Mesenchymal stem cell (in vitro differentiated cells and primary cell): ENCODE results near the gene ARPP21.
A peak's percentile ranks its signal among the peaks of the same experiment; 100 is the strongest.

Source experiments
- DNase-seq: peaks from one replicate; pipeline ENCODE4 v3.0.0-alpha.2; 2013
- H2AFZ ChIP-seq: one replicate; pipeline ENCODE4 v1.6.1; 2013; ENCODE audit warnings: low read depth, mild to moderate bottlenecking, control low read depth, inconsistent platforms, low read length, moderate library complexity
- H2AK5ac ChIP-seq: 2 replicates; pipeline ENCODE4 v1.6.1; 2013; ENCODE audit warnings: low read length, moderate library complexity, mild to moderate bottlenecking, inconsistent platforms; ENCODE audit not compliant: severe bottlenecking
- H2BK120ac ChIP-seq: one replicate; pipeline ENCODE4 v1.6.1; 2013; ENCODE audit warnings: low read depth, mild to moderate bottlenecking, inconsistent platforms, low read length, moderate library complexity
- H2BK12ac ChIP-seq, 2 experiments: one replicate each; pipeline ENCODE4 v1.6.1; 2013; ENCODE audit warnings: inconsistent platforms in 2 of 2, low read length in 2 of 2, mild to moderate bottlenecking in 2 of 2, moderate library complexity in 2 of 2, control low read depth in 1 of 2
- H2BK15ac ChIP-seq: one replicate; pipeline ENCODE4 v1.6.1; 2013; ENCODE audit warnings: mild to moderate bottlenecking, low read depth, inconsistent platforms; ENCODE audit not compliant: poor library complexity, severe bottlenecking
- H2BK5ac ChIP-seq: 2 replicates; pipeline ENCODE4 v1.6.1; 2013; ENCODE audit warnings: low read depth, mild to moderate bottlenecking, low read length, control low read depth, inconsistent platforms; ENCODE audit not compliant: poor library complexity, severe bottlenecking
- H3K14ac ChIP-seq, 2 experiments: one replicate each; pipeline ENCODE4 v1.6.1; 2013; ENCODE audit warnings: inconsistent platforms in 2 of 2, low read length in 2 of 2, control low read depth in 1 of 2, mild to moderate bottlenecking in 1 of 2, moderate library complexity in 1 of 2
- H3K18ac ChIP-seq, 2 experiments: one replicate each; pipeline ENCODE4 v1.6.1; 2013; ENCODE audit warnings: inconsistent platforms in 2 of 2, low read length in 2 of 2, control low read depth in 1 of 2, low read depth in 1 of 2, mild to moderate bottlenecking in 1 of 2
- H3K23ac ChIP-seq, 2 experiments: one replicate each; pipeline ENCODE4 v1.6.1; 2013; ENCODE audit warnings: inconsistent platforms in 2 of 2, low read length in 2 of 2, mild to moderate bottlenecking in 2 of 2, moderate library complexity in 2 of 2, control low read depth in 1 of 2
- H3K27ac ChIP-seq: 2 replicates; pipeline ENCODE4 v1.5.1; 2013; ENCODE audit warnings: mild to moderate bottlenecking, moderate library complexity, low read length, control low read depth, inconsistent platforms; ENCODE audit not compliant: poor library complexity, severe bottlenecking
- H3K27me3 ChIP-seq, 2 experiments: 2 replicates each; pipeline versions ENCODE4 v1.6.1 to v1.7.0; 2013; ENCODE audit warnings: low read length in 2 of 2, mild to moderate bottlenecking in 2 of 2, moderate library complexity in 2 of 2, control low read depth in 1 of 2, inconsistent platforms in 1 of 2; ENCODE audit not compliant: control insufficient read depth in 1 of 2, insufficient read depth in 1 of 2
- H3K36me3 ChIP-seq, 2 experiments: 2 replicates each; pipeline versions ENCODE4 v1.6.1 to v1.7.0; 2013; ENCODE audit warnings: low read length in 2 of 2, control low read depth in 1 of 2, inconsistent platforms in 1 of 2, low read depth in 1 of 2, mild to moderate bottlenecking in 1 of 2; ENCODE audit not compliant: insufficient read depth in 2 of 2, control insufficient read depth in 1 of 2
- H3K4ac ChIP-seq, 2 experiments: one replicate each; pipeline ENCODE4 v1.6.1; 2013; ENCODE audit warnings: inconsistent platforms in 2 of 2, low read length in 2 of 2, mild to moderate bottlenecking in 2 of 2, moderate library complexity in 2 of 2, control low read depth in 1 of 2, low read depth in 1 of 2
- H3K4me1 ChIP-seq: 2 replicates; pipeline ENCODE4 v1.6.1; 2013; ENCODE audit warnings: low read depth, low read length, control low read depth; ENCODE audit not compliant: control insufficient read depth, insufficient read depth
- H3K4me2 ChIP-seq: 2 replicates; pipeline ENCODE4 v1.6.1; 2013; ENCODE audit warnings: low read length, mild to moderate bottlenecking, inconsistent platforms; ENCODE audit not compliant: poor library complexity, severe bottlenecking
- H3K4me3 ChIP-seq, 2 experiments: 2 replicates each; pipeline versions ENCODE4 v1.5.1 to v1.7.0; 2013; ENCODE audit warnings: low read length in 2 of 2, mild to moderate bottlenecking in 2 of 2, control low read depth in 1 of 2, low read depth in 1 of 2; ENCODE audit not compliant: insufficient read depth in 1 of 2
- H3K79me1 ChIP-seq: replicated peaks from 2 replicates; pipeline ENCODE4 v1.6.1; 2013; ENCODE audit warnings: mild to moderate bottlenecking, control low read depth, low read length, inconsistent platforms; ENCODE audit not compliant: poor library complexity, severe bottlenecking
- H3K9ac ChIP-seq: 2 replicates; pipeline ENCODE4 v1.7.0; 2013; ENCODE audit warnings: mild to moderate bottlenecking, low read length, moderate library complexity
- H3K9me3 ChIP-seq: 2 replicates; pipeline ENCODE4 v1.7.0; 2013; ENCODE audit warnings: mild to moderate bottlenecking, low read length; ENCODE audit not compliant: control insufficient read depth
- H4K8ac ChIP-seq: one replicate; pipeline ENCODE4 v1.6.1; 2013; ENCODE audit warnings: inconsistent platforms, mild to moderate bottlenecking, low read length, moderate library complexity
- H4K91ac ChIP-seq: one replicate; pipeline ENCODE4 v1.6.1; 2013; ENCODE audit warnings: mild to moderate bottlenecking, low read length, inconsistent platforms
- WGBS: methylation state at CpG from one replicate; pipeline ENCODE4 v1.1.7; 2013; ENCODE audit warnings: mixed read lengths; 5-methylcytosine and 5-hydroxymethylcytosine counted together

ARPP21 gene

DNA sequence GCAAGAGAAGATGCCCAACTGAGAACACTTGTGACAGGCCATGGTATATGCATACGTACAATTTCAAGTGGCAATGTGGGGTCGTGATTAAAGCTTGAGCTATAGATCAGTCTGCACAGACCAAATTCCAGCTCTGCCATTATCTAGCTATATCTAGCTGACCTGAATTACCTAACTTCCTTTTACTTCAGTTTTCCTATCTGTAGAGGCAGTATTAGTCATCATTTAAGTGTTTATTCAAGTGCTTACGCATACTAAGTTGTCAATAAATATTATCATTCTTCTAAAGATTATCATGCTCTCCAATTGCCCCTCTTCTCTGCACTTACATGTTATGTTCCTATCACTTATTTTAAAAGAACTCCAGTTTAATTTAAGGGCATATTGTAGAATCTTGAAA is 87.9 kb downstream of the ARPP21 start:
- H3K4me2 ChIP-seq, result no peak overlapping the region
- H2BK120ac ChIP-seq, result no peak overlapping the region
- no peak overlapping the region for H2BK12ac ChIP-seq
- no peak overlapping the region for H3K27ac ChIP-seq
- H2AK5ac ChIP-seq, result no peak overlapping the region
- H3K4ac ChIP-seq, result no peak overlapping the region
- WGBS, result 80% methylated on average over 1 of the region's 3 CpGs
- DNase-seq, result no peak
- H3K4me3 ChIP-seq, result no peak overlapping the region
- H2AFZ ChIP-seq, result no peak overlapping the region
- no peak overlapping the region for H4K8ac ChIP-seq
- no peak overlapping the region for H2BK15ac ChIP-seq
- H3K18ac ChIP-seq, result no peak overlapping the region
- no peak overlapping the region for H2BK5ac ChIP-seq
- H3K9ac ChIP-seq, result no peak overlapping the region
- H3K14ac ChIP-seq, result no peak overlapping the region
- no peaks in the 10 kb centered on the region for H3K79me1 ChIP-seq
- no peaks in the 10 kb centered on the region for H3K4me1 ChIP-seq
- no peak overlapping the region for H4K91ac ChIP-seq
- H3K27me3 ChIP-seq, result no peaks in the 10 kb centered on the region
- H3K23ac ChIP-seq, result no peak overlapping the region
- H3K36me3 ChIP-seq, result no peaks in the 10 kb centered on the region
- H3K9me3 ChIP-seq, result no peaks in the 10 kb centered on the region

DNA sequence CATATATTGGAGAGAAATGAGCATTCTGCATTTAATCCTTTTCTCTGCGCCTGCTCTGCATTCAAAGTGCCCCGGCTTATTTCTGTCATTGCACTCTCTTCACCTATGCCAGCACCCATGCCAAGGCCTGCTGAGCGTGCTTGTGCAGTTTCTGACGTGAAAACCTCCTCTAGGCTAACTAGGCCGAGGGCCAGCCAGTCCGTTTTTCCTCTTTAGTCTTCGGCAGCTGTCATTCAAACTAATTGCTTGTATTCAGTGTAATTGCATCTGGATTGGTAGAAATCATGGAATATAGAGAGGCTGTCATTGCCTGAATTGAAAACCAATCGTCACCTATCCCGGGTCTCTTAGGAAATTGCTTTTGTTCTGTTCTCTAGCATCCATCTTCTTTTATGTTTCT is 94.0 kb downstream of the ARPP21 start:
- Histone ChIP-seq H3K4me2 (no peak overlapping the region), H3K23ac (no peak overlapping the region), H3K9me3 (no peaks in the 10 kb centered on the region), H2BK5ac (no peak overlapping the region), H2BK12ac (no peak overlapping the region), H3K27me3 (no peaks in the 10 kb centered on the region), H3K4me1 (no peaks in the 10 kb centered on the region), H2BK120ac (no peak overlapping the region), H4K91ac (no peak overlapping the region), H3K4me3 (no peak overlapping the region), H2AK5ac (no peak overlapping the region), H3K36me3 (peaks cover 0 to 3% of the 10 kb centered on the region in 2 experiments), H2AFZ (no peak overlapping the region), H4K8ac (no peak overlapping the region), H3K9ac (no peak overlapping the region), H3K79me1 (no peaks in the 10 kb centered on the region), H3K18ac (no peak overlapping the region), H2BK15ac (no peak overlapping the region), H3K27ac (no peak overlapping the region), H3K4ac (no peak overlapping the region), H3K14ac (no peak overlapping the region)
- 91% methylated on average over 9 of the region's 9 CpGs for WGBS
- DNase-seq, result no peak

GRCh38 chr3:35733864-35734263 is 94.5 kb downstream of the ARPP21 start:
- Histone ChIP-seq H3K14ac (no peak overlapping the region), H2AFZ (no peak overlapping the region), H3K4me1 (no peaks in the 10 kb centered on the region), H3K4me2 (no peak overlapping the region), H3K27me3 (no peaks in the 10 kb centered on the region), H3K9me3 (no peaks in the 10 kb centered on the region), H3K79me1 (no peaks in the 10 kb centered on the region), H2BK15ac (no peak overlapping the region), H2BK5ac (no peak overlapping the region), H3K23ac (no peak overlapping the region), H3K27ac (no peak overlapping the region), H4K8ac (no peak overlapping the region), H2AK5ac (no peak overlapping the region), H2BK12ac (no peak overlapping the region), H4K91ac (no peak overlapping the region), H2BK120ac (no peak overlapping the region), H3K4ac (no peak overlapping the region), H3K9ac (no peak overlapping the region), H3K4me3 (no peak overlapping the region), H3K36me3 (peaks cover 0 to 3% of the 10 kb centered on the region in 2 experiments), H3K18ac (no peak overlapping the region)
- DNase-seq, result no peak
- WGBS, result no CpG with 5 or more reads among the region's 2 CpGs

- 78% methylated on average over 4 of the region's 6 CpGs for WGBS
- H3K36me3 ChIP-seq, result peaks cover 0 to 3% of the 10 kb centered on the region in 2 experiments
Observed at GRCh38 chr3:35737080-35737479, 97.8 kb downstream of the ARPP21 start.

More at GRCh38 chr3:35737080-35737479, 97.8 kb downstream of the ARPP21 start:
- DNase-seq, result no peak
- no peak overlapping the region for H3K9ac ChIP-seq
- no peak overlapping the region for H4K91ac ChIP-seq
- H2AK5ac ChIP-seq, result no peak overlapping the region
- no peak overlapping the region for H2BK5ac ChIP-seq
- no peak overlapping the region for H3K18ac ChIP-seq
- no peak overlapping the region for H3K4me3 ChIP-seq
- no peaks in the 10 kb centered on the region for H3K79me1 ChIP-seq
- no peaks in the 10 kb centered on the region for H3K27me3 ChIP-seq
- no peak overlapping the region for H3K27ac ChIP-seq
- H2BK12ac ChIP-seq, result no peak overlapping the region
- no peak overlapping the region for H4K8ac ChIP-seq
- H2BK15ac ChIP-seq, result no peak overlapping the region
- H3K4me1 ChIP-seq, result peaks cover 2% of the 10 kb centered on the region
- H2AFZ ChIP-seq, result no peak overlapping the region
- no peaks in the 10 kb centered on the region for H3K9me3 ChIP-seq
- H3K4ac ChIP-seq, result no peak overlapping the region
- no peak overlapping the region for H2BK120ac ChIP-seq
- no peak overlapping the region for H3K4me2 ChIP-seq
- H3K23ac ChIP-seq, result no peak overlapping the region
- H3K14ac ChIP-seq, result peak overlapping the region in 1 of 2 experiments; percentile 41
